ENCODE measurements around the gene ZNF227. TPM values are rescaled to one million over a fixed set of nuclear protein-coding genes. Genes with fewer than 3 reads are reported as not detected.
A peak's percentile ranks its signal among the peaks of the same experiment; 100 is the strongest.

The ZNF227 gene
- total RNA-seq, 1 experiment from 2014 or later, result 16.5 TPM

DNA sequence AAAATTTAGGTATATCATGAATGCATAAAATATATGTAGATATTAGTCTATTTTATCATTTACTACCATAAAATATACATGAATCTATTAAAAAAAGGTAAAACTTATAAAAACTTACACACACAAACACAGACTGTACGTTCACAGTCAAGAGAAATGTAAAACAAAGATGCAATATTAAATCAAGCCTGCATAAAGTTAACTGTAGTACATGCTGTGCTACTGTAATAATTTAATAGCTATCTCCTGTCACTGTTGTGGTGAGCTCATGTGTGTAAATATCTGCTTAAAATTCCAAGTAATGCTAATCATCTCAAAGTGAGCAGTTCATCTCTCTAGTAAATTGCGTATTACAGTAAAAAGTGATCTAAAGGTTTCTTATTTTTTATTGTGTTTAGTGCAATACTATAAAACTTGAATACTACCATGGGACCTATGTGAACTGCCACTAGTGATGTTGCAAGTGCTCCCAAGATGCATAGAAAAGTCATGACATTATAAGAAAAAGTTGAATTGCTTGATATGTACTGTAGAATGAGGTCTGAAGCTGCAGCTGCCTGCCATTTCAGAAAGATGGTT lies 46.6 kb downstream of the ZNF227 start:
- no peaks in the 10 kb centered on the region for H4K20me1 ChIP-seq (ENCODE audit: insufficient read depth)
- no peaks in the 10 kb centered on the region for H3K27me3 ChIP-seq (ENCODE audit: insufficient read depth, low read depth)
- peak overlapping the region; percentile 50; the same call in 1 of the 2 replicates for H3K4me3 ChIP-seq
- no peak for TF ChIP-seq EZH2 (IDR thresholded peaks at IDR 0.05; ENCODE audit: low read depth)
- TF ChIP-seq, protein P1, sequence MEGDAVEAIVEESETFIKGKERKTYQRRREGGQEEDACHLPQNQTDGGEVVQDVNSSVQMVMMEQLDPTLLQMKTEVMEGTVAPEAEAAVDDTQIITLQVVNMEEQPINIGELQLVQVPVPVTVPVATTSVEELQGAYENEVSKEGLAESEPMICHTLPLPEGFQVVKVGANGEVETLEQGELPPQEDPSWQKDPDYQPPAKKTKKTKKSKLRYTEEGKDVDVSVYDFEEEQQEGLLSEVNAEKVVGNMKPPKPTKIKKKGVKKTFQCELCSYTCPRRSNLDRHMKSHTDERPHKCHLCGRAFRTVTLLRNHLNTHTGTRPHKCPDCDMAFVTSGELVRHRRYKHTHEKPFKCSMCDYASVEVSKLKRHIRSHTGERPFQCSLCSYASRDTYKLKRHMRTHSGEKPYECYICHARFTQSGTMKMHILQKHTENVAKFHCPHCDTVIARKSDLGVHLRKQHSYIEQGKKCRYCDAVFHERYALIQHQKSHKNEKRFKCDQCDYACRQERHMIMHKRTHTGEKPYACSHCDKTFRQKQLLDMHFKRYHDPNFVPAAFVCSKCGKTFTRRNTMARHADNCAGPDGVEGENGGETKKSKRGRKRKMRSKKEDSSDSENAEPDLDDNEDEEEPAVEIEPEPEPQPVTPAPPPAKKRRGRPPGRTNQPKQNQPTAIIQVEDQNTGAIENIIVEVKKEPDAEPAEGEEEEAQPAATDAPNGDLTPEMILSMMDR (conservative IDR thresholded peaks at IDR 0.05), result no peak
- H3K4me2 ChIP-seq, result peak overlapping the region; percentile 76
- no peak for DNase-seq
- ChIA-PET CTCF (interaction anchor here (0.6 kb wide), 1 partner anchor 589 kb away, joined by 11 read pairs; the partner anchor contains the start of gene PLAUR), POLR2A (ENCODE audit: unreplicated experiment) (no interaction called here)
- peaks cover 20% of the 10 kb centered on the region for H3K9me3 ChIP-seq (ENCODE audit: insufficient read depth, low read depth)
- intact Hi-C loops (cut with micrococcal nuclease; ENCODE audit: unreplicated experiment), result no loop called here
- H2AFZ ChIP-seq, result peak overlapping the region; percentile 95
- H3K4me1 ChIP-seq (replicated peaks; ENCODE audit: insufficient read depth), result peaks cover 10% of the 10 kb centered on the region; the same call in 1 of the 2 replicates
- no peaks in the 10 kb centered on the region; the same call in 1 of the 2 replicates for H3F3A ChIP-seq (ENCODE audit: insufficient read depth, low read depth)
- BruUV-seq (replicated peaks), result no TSS peak
- no peaks in the 10 kb centered on the region for H3K79me2 ChIP-seq (ENCODE audit: low read depth)
- no peaks in the 10 kb centered on the region for H3K9me2 ChIP-seq (ENCODE audit: insufficient read depth)
- no peak overlapping the region for H3K27ac ChIP-seq
- no peaks in the 10 kb centered on the region for H3K36me3 ChIP-seq (ENCODE audit: low read depth)

- TF ChIP-seq, protein P1 (conservative IDR thresholded peaks at IDR 0.05), result no peak
- no peak for TF ChIP-seq EZH2 (IDR thresholded peaks at IDR 0.05; ENCODE audit: low read depth)
- intact Hi-C loops (cut with micrococcal nuclease; ENCODE audit: unreplicated experiment), result loop anchor here (2.0 kb wide), 1 partner anchor 44 kb away; the partner anchor contains the start of gene ZNF235
- POLR2A ChIA-PET (ENCODE audit: unreplicated experiment), result interaction anchor here (0.8 kb wide), 1 partner anchor 188 kb away, joined by 6 read pairs; the partner anchor contains the start of gene ZNF229
- no peak overlapping the region for H3K27ac ChIP-seq
- H3K79me2 ChIP-seq (ENCODE audit: low read depth), result no peaks in the 10 kb centered on the region
- TSS peak; percentile 68 for BruUV-seq (replicated peaks)
- no peaks in the 10 kb centered on the region for H3K27me3 ChIP-seq (ENCODE audit: insufficient read depth, low read depth)
- H4K20me1 ChIP-seq (ENCODE audit: insufficient read depth), result no peaks in the 10 kb centered on the region
- peak overlapping the region; percentile 50 for H3K4me3 ChIP-seq
- H2AFZ ChIP-seq, result peak overlapping the region; percentile 95
- H3K9me2 ChIP-seq (ENCODE audit: insufficient read depth), result no peaks in the 10 kb centered on the region
- no peaks in the 10 kb centered on the region; the same call in 1 of the 2 replicates for H3F3A ChIP-seq (ENCODE audit: insufficient read depth, low read depth)
- CTCF ChIA-PET, result no interaction called here
- no peak for DNase-seq
- peak overlapping the region; percentile 76 for H3K4me2 ChIP-seq
- peaks cover 10% of the 10 kb centered on the region; the same call in 1 of the 2 replicates for H3K4me1 ChIP-seq (replicated peaks; ENCODE audit: insufficient read depth)
- peaks cover 10% of the 10 kb centered on the region for H3K9me3 ChIP-seq (ENCODE audit: insufficient read depth, low read depth)
- H3K36me3 ChIP-seq (ENCODE audit: low read depth), result no peaks in the 10 kb centered on the region
Measured at GRCh38 chr19:44260343-44260681, 48.0 kb downstream of the ZNF227 start.

DNA sequence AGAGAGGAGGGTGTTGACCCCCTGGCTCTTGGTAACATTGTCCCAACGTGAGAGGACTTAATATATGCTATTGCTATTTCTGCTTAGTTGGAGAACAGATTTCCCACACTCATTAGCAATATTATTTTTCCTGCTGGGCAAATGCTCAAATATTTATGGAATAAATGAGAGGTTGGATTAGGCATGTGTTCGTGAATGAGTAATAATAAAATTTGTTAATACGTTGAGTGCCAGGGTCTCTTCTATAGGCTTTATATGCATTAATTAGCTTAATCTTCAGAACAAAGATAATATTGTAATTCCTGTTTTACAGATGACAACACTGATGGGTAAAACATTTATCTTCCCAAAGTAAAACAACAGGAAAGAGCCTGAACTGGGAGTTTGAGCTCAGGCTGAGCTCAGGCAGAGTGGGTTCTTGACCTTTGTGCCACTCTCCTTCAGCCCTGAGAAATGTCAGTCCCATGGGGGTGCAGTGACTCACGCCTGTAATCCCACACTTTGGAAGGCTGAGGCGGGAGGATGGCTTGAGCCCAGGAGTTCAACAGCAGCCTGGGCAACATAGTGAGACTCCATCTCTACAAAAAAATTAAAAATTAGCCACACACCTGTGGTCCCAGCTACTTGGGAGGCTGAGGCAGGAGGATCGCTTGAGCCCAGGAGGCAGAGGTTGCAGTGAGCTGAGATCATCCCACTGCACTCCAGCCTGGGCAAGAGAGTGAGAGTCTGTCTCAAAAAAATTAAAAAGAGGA lies 48.5 kb downstream of the ZNF227 start:
- ChIA-PET CTCF (no interaction called here), POLR2A (ENCODE audit: unreplicated experiment) (interaction anchor here (0.8 kb wide), 1 partner anchor 187 kb away, joined by 6 read pairs; the partner anchor contains the start of gene ZNF229)
- no peaks in the 10 kb centered on the region for H3K79me2 ChIP-seq (ENCODE audit: low read depth)
- H3K27me3 ChIP-seq (ENCODE audit: insufficient read depth, low read depth), result no peaks in the 10 kb centered on the region
- intact Hi-C loops (cut with micrococcal nuclease; ENCODE audit: unreplicated experiment), result loop anchor here (2.0 kb wide), 1 partner anchor 44 kb away; the partner anchor contains the start of gene ZNF235
- peak overlapping the region; percentile 95 for H2AFZ ChIP-seq
- H3F3A ChIP-seq (ENCODE audit: insufficient read depth, low read depth), result no peaks in the 10 kb centered on the region; the same call in 1 of the 2 replicates
- no peak for DNase-seq
- no peaks in the 10 kb centered on the region for H4K20me1 ChIP-seq (ENCODE audit: insufficient read depth)
- no TSS peak for BruUV-seq (replicated peaks)
- no peaks in the 10 kb centered on the region for H3K36me3 ChIP-seq (ENCODE audit: low read depth)
- peak overlapping the region; percentile 50; the same call in 1 of the 2 replicates for H3K4me3 ChIP-seq
- H3K9me2 ChIP-seq (ENCODE audit: insufficient read depth), result no peaks in the 10 kb centered on the region
- peaks cover 10% of the 10 kb centered on the region; the same call in 1 of the 2 replicates for H3K4me1 ChIP-seq (replicated peaks; ENCODE audit: insufficient read depth)
- peak overlapping the region; percentile 76 for H3K4me2 ChIP-seq
- H3K9me3 ChIP-seq (ENCODE audit: insufficient read depth, low read depth), result peaks cover 6% of the 10 kb centered on the region
- H3K27ac ChIP-seq, result no peak overlapping the region
- no peak for TF ChIP-seq EZH2 (IDR thresholded peaks at IDR 0.05; ENCODE audit: low read depth)
- TF ChIP-seq, protein P1 (conservative IDR thresholded peaks at IDR 0.05), result no peak

Data from PC-9 (cell line).